SK-N-SH treated with all-trans-retinoic acid at 6 μM for 48 hours (cell line): ENCODE results near the gene LHFPL6.

Source experiments
- ATAC-seq: fragments of 200-7000 bp; cut with Tn5 transposase; 3 replicates; pipeline ENCODE4 v1.9.1; 2020; ENCODE audit warnings: mild to moderate bottlenecking, moderate library complexity
- BACH2 ChIP-seq: fragments of 250-450 bp; sonication (Bioruptor Pico); IDR thresholded peaks from 2 replicates; pipeline ENCODE4 v1.9.0; 2021; ENCODE audit warnings: mild to moderate bottlenecking, borderline replicate concordance
- CSDC2 ChIP-seq: fragments of 250-450 bp; sonication (Bioruptor Pico); IDR thresholded peaks from 2 replicates; pipeline ENCODE4 v1.5.0; 2020; ENCODE audit warnings: mild to moderate bottlenecking, moderate library complexity
- CSRNP3 ChIP-seq: fragments of 250-450 bp; sonication (Bioruptor Pico); IDR thresholded peaks from 2 replicates; pipeline ENCODE4 v1.5.1; 2021; ENCODE audit warnings: mild to moderate bottlenecking, moderate library complexity
- ESRRG ChIP-seq: fragments of 250-450 bp; sonication (Bioruptor Pico); IDR thresholded peaks from 2 replicates; pipeline ENCODE4 v1.6.1; 2021; ENCODE audit warnings: mild to moderate bottlenecking
- GLIS3 ChIP-seq: fragments of 250-450 bp; sonication (Bioruptor Pico); IDR thresholded peaks from 2 replicates; pipeline ENCODE4 v1.5.0; 2020; ENCODE audit warnings: mild to moderate bottlenecking, moderate library complexity
- ISL1 ChIP-seq: fragments of 250-450 bp; sonication (Bioruptor Pico); IDR thresholded peaks from 2 replicates; pipeline ENCODE4 v2.1.2; 2022; ENCODE audit warnings: mild to moderate bottlenecking, moderate library complexity
- OSR1 ChIP-seq: fragments of 250-450 bp; sonication (Bioruptor Pico); IDR thresholded peaks from 2 replicates; pipeline ENCODE4 v1.8.0; 2022; ENCODE audit warnings: moderate library complexity, mild to moderate bottlenecking, inconsistent platforms
- PATZ1 ChIP-seq: fragments of 250-450 bp; sonication (Bioruptor Pico); IDR thresholded peaks from 2 replicates; pipeline ENCODE4 v1.8.0; 2020; ENCODE audit warnings: mild to moderate bottlenecking, moderate library complexity, borderline replicate concordance
- RARB ChIP-seq: fragments of 250-450 bp; sonication (Bioruptor Pico); IDR thresholded peaks from 2 replicates; pipeline ENCODE4 v1.8.0; 2021; ENCODE audit warnings: mild to moderate bottlenecking, moderate library complexity
- SNAI2 ChIP-seq: fragments of 250-450 bp; sonication (Bioruptor Pico); IDR thresholded peaks from 2 replicates; pipeline ENCODE4 v1.5.0; 2020; ENCODE audit warnings: mild to moderate bottlenecking, moderate library complexity
- TCF4 ChIP-seq: fragments of 250-450 bp; sonication (Bioruptor Pico); IDR thresholded peaks from 2 replicates; pipeline ENCODE4 v1.8.0; 2021; ENCODE audit warnings: mild to moderate bottlenecking, moderate library complexity, borderline replicate concordance
- TOX ChIP-seq: fragments of 250-450 bp; sonication (Bioruptor Pico); IDR thresholded peaks from 2 replicates; pipeline ENCODE4 v1.8.0; 2021; ENCODE audit warnings: mild to moderate bottlenecking, moderate library complexity, borderline replicate concordance
- ZC3H10 ChIP-seq: fragments of 250-450 bp; sonication (Bioruptor Pico); IDR thresholded peaks from 2 replicates; pipeline ENCODE4 v1.5.1; 2021; ENCODE audit warnings: mild to moderate bottlenecking, moderate library complexity
- ZNF70 ChIP-seq: fragments of 450-650 bp; formaldehyde crosslinking; IDR thresholded peaks from 2 replicates; pipeline ENCODE4 v1.5.0; 2020; ENCODE audit warnings: mild to moderate bottlenecking, moderate library complexity
- ZNF8 ChIP-seq: fragments of 450-650 bp; formaldehyde crosslinking; IDR thresholded peaks from 2 replicates; pipeline ENCODE4 v1.5.0; 2020; ENCODE audit warnings: mild to moderate bottlenecking, moderate library complexity
- TF ChIP-seq, protein P1 (sequence below): fragments of 250-450 bp; sonication (Bioruptor Pico); IDR thresholded peaks from 2 replicates; pipeline ENCODE4 v1.5.1; 2020; ENCODE audit warnings: low read depth, mild to moderate bottlenecking, moderate library complexity
- TF ChIP-seq, protein P2 (sequence below): fragments of 250-450 bp; sonication (Bioruptor Pico); IDR thresholded peaks from 2 replicates; pipeline ENCODE4 v1.5.0; 2020; ENCODE audit warnings: mild to moderate bottlenecking, moderate library complexity
- TF ChIP-seq, protein P3 (sequence below): fragments of 250-450 bp; sonication (Bioruptor Pico); IDR thresholded peaks from 2 replicates; pipeline ENCODE4 v1.8.0; 2021; ENCODE audit warnings: low read depth, mild to moderate bottlenecking, moderate library complexity, borderline replicate concordance

Gene LHFPL6

DNA sequence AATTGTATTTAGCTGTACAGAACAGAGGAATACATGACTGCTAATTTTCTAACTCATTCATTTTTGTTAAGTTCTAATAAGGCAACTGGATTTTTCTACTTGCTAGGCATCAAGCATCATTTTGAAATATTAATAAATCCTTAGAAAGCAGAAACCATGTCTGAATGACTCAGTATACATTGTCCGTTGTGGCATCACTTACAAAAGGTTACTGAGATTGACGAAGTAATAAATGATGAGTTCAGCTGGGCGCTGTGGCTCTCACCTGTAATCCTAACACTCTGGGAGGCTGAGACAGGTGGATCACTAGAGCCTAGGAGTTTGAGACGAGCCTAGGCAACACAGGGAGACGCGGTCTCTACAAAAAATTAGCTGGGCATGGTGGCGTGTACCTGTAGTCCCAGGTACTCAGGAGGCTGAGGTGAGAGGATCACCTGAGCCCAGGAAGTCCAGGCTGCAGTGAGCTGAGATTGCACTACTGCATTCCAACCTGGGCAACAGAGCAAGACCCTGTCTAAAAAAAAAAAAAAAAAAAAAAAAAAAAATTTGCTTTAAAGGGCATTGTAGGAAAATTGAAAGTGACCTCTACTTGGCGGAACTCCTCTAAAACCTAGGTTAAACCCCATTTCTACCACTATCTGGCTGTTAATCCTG, 36.6 kb downstream of the LHFPL6 start:
- TF ChIP-seq ZNF8 (CRISPR knock-in tag): no peak
- TF ChIP-seq OSR1 (CRISPR knock-in tag): no peak
- TF ChIP-seq, protein P1, sequence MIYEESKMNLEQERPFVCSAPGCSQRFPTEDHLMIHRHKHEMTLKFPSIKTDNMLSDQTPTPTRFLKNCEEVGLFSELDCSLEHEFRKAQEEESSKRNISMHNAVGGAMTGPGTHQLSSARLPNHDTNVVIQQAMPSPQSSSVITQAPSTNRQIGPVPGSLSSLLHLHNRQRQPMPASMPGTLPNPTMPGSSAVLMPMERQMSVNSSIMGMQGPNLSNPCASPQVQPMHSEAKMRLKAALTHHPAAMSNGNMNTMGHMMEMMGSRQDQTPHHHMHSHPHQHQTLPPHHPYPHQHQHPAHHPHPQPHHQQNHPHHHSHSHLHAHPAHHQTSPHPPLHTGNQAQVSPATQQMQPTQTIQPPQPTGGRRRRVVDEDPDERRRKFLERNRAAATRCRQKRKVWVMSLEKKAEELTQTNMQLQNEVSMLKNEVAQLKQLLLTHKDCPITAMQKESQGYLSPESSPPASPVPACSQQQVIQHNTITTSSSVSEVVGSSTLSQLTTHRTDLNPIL (CRISPR knock-in tag): no peak
- TF ChIP-seq, protein P2, sequence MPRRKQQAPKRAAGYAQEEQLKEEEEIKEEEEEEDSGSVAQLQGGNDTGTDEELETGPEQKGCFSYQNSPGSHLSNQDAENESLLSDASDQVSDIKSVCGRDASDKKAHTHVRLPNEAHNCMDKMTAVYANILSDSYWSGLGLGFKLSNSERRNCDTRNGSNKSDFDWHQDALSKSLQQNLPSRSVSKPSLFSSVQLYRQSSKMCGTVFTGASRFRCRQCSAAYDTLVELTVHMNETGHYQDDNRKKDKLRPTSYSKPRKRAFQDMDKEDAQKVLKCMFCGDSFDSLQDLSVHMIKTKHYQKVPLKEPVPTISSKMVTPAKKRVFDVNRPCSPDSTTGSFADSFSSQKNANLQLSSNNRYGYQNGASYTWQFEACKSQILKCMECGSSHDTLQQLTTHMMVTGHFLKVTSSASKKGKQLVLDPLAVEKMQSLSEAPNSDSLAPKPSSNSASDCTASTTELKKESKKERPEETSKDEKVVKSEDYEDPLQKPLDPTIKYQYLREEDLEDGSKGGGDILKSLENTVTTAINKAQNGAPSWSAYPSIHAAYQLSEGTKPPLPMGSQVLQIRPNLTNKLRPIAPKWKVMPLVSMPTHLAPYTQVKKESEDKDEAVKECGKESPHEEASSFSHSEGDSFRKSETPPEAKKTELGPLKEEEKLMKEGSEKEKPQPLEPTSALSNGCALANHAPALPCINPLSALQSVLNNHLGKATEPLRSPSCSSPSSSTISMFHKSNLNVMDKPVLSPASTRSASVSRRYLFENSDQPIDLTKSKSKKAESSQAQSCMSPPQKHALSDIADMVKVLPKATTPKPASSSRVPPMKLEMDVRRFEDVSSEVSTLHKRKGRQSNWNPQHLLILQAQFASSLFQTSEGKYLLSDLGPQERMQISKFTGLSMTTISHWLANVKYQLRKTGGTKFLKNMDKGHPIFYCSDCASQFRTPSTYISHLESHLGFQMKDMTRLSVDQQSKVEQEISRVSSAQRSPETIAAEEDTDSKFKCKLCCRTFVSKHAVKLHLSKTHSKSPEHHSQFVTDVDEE (CRISPR knock-in tag): no peak
- no peak for TF ChIP-seq ZNF70 (CRISPR knock-in tag)
- TF ChIP-seq BACH2 (CRISPR knock-in tag): no peak
- TF ChIP-seq, protein P3, sequence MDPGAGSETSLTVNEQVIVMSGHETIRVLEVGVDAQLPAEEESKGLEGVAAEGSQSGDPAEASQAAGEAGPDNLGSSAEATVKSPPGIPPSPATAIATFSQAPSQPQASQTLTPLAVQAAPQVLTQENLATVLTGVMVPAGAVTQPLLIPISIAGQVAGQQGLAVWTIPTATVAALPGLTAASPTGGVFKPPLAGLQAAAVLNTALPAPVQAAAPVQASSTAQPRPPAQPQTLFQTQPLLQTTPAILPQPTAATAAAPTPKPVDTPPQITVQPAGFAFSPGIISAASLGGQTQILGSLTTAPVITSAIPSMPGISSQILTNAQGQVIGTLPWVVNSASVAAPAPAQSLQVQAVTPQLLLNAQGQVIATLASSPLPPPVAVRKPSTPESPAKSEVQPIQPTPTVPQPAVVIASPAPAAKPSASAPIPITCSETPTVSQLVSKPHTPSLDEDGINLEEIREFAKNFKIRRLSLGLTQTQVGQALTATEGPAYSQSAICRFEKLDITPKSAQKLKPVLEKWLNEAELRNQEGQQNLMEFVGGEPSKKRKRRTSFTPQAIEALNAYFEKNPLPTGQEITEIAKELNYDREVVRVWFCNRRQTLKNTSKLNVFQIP (CRISPR knock-in tag): no peak
- TF ChIP-seq ISL1 (CRISPR knock-in tag): no peak
- TF ChIP-seq RARB (CRISPR knock-in tag): no peak
- no peak for TF ChIP-seq ZC3H10 (CRISPR knock-in tag)
- no peak for TF ChIP-seq PATZ1 (CRISPR knock-in tag)
- no peak for TF ChIP-seq ESRRG (CRISPR knock-in tag)
- no peak for TF ChIP-seq CSDC2 (CRISPR knock-in tag)
- TF ChIP-seq SNAI2 (CRISPR knock-in tag): no peak
- TF ChIP-seq CSRNP3: no peak
- TF ChIP-seq GLIS3 (CRISPR knock-in tag): no peak
- no peak for TF ChIP-seq TCF4 (CRISPR knock-in tag)
- TF ChIP-seq TOX (CRISPR knock-in tag): no peak
- no peak; the same call in 2 of the 3 replicates for ATAC-seq

GRCh38 chr13:39565036-39565949, 37.7 kb downstream of the LHFPL6 start:
- peak; percentile 96 for ATAC-seq
- no peak for TF ChIP-seq BACH2 (CRISPR knock-in tag)
- TF ChIP-seq, protein P3 (CRISPR knock-in tag): 0 out of 2 replicates have a peak, but pooled peaks have one; percentile 36
